Activated CD8-positive, alpha-beta memory T cell treated with anti-CD3 and anti-CD28 coated beads for 48 hours (primary cell): ENCODE data around the gene NCAPG2.

ENCODE experiments used
- DNase-seq, 3 experiments: peaks; one replicate each; pipeline ENCODE4 v3.0.0-alpha.2; 2020; ENCODE audit warnings: low read depth in 2 of 3, low spot score in 2 of 3

The NCAPG2 gene

GRCh38 chr7:158704524-158705233 is at the start of gene NCAPG2:
Gene NCAPG2, minus strand, starts transcription at chr7:158704804. Its CDS starts 2,905 bp downstream, at chr7:158701899.
- DNase-seq = peak; percentile 95 to 98 (median 97)

- no peak for DNase-seq
These were observed 49.3 kb upstream of the NCAPG2 start for GRCh38 chr7:158753900-158754299.

- DNase-seq = no peak
These were observed 47.1 kb upstream of the NCAPG2 start for GRCh38 chr7:158751751-158752150.

- DNase-seq = no peak
These were observed 46.6 kb upstream of the NCAPG2 start for GRCh38 chr7:158751199-158751598.

- DNase-seq = no peak
These were observed 46.1 kb upstream of the NCAPG2 start for GRCh38 chr7:158750702-158751101.

GRCh38 chr7:158749396-158749795 is 44.8 kb upstream of the NCAPG2 start:
- no peak for DNase-seq

GRCh38 chr7:158748335-158748734 is 43.7 kb upstream of the NCAPG2 start:
- DNase-seq = no peak

- no peak for DNase-seq
These were observed 42.8 kb upstream of the NCAPG2 start for GRCh38 chr7:158747408-158747807.

- DNase-seq = no peak
These were observed 42.4 kb upstream of the NCAPG2 start for GRCh38 chr7:158746957-158747356.

- DNase-seq = no peak
These were observed 40.6 kb upstream of the NCAPG2 start for GRCh38 chr7:158745057-158745715.

GRCh38 chr7:158744070-158744469 is 39.5 kb upstream of the NCAPG2 start:
- no peak for DNase-seq

GRCh38 chr7:158743219-158743618 is 38.6 kb upstream of the NCAPG2 start:
- DNase-seq = no peak

- DNase-seq = no peak
These were observed 37.6 kb upstream of the NCAPG2 start for GRCh38 chr7:158742065-158742821.

GRCh38 chr7:158741294-158741666 is 36.7 kb upstream of the NCAPG2 start:
- no peak for DNase-seq

GRCh38 chr7:158740657-158741293 is 36.2 kb upstream of the NCAPG2 start:
- DNase-seq = no peak

GRCh38 chr7:158740013-158740656 is 35.5 kb upstream of the NCAPG2 start:
- no peak for DNase-seq

GRCh38 chr7:158738841-158739240 is 34.2 kb upstream of the NCAPG2 start:
- no peak for DNase-seq

GRCh38 chr7:158737064-158737695 is 32.6 kb upstream of the NCAPG2 start:
- DNase-seq = no peak

GRCh38 chr7:158735935-158736334 is 31.3 kb upstream of the NCAPG2 start:
- no peak for DNase-seq

GRCh38 chr7:158734861-158735260 is 30.3 kb upstream of the NCAPG2 start:
- DNase-seq = no peak
